ENCODE measurements around the gene AOPEP.

GRCh38 chr9:94960964-94961363 is 234.5 kb downstream of the AOPEP start:
- TF ChIP-seq, protein P1, sequence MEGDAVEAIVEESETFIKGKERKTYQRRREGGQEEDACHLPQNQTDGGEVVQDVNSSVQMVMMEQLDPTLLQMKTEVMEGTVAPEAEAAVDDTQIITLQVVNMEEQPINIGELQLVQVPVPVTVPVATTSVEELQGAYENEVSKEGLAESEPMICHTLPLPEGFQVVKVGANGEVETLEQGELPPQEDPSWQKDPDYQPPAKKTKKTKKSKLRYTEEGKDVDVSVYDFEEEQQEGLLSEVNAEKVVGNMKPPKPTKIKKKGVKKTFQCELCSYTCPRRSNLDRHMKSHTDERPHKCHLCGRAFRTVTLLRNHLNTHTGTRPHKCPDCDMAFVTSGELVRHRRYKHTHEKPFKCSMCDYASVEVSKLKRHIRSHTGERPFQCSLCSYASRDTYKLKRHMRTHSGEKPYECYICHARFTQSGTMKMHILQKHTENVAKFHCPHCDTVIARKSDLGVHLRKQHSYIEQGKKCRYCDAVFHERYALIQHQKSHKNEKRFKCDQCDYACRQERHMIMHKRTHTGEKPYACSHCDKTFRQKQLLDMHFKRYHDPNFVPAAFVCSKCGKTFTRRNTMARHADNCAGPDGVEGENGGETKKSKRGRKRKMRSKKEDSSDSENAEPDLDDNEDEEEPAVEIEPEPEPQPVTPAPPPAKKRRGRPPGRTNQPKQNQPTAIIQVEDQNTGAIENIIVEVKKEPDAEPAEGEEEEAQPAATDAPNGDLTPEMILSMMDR (IDR thresholded peaks at IDR 0.05; ENCODE audit: low read length), result no peak
- TF ChIP-seq EZH2 (IDR thresholded peaks at IDR 0.05; ENCODE audit: borderline replicate concordance, low read length), result no peak

Measured in OCI-LY1 (cell line).